NCI-H460 (cell line): ENCODE data around the gene MARCKS. TPM values are rescaled to one million over a fixed set of nuclear protein-coding genes. Genes with fewer than 3 reads are reported as not detected.

Experiments
- DNase-seq: peaks from one replicate; pipeline ENCODE4 v3.0.0-alpha.2; 2016; ENCODE audit warnings: low read depth; ENCODE audit errors: extremely low read depth
- polyA plus RNA-seq: library from polyadenylated mRNA; depleted of rRNA; stranded (reverse); fragments of >200 nt; gene quantifications from 2 replicates; pipeline ENCODE4 v1.2.3, GENCODE V29; 2014; cell fraction: nucleus; rRNA removed
- total RNA-seq: library from RNA; depleted of rRNA; stranded (reverse); fragments of >200 nt; shearing (Covaris generic); gene quantifications from 2 replicates; pipeline ENCODE4 v1.2.3, GENCODE V29; 2014; rRNA removed

The MARCKS gene, protein sequence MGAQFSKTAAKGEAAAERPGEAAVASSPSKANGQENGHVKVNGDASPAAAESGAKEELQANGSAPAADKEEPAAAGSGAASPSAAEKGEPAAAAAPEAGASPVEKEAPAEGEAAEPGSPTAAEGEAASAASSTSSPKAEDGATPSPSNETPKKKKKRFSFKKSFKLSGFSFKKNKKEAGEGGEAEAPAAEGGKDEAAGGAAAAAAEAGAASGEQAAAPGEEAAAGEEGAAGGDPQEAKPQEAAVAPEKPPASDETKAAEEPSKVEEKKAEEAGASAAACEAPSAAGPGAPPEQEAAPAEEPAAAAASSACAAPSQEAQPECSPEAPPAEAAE
- 10.1 and 11.1 TPM in 2 replicates for total RNA-seq
- 3.4 and 4.3 TPM in 2 replicates for polyA plus RNA-seq

DNA sequence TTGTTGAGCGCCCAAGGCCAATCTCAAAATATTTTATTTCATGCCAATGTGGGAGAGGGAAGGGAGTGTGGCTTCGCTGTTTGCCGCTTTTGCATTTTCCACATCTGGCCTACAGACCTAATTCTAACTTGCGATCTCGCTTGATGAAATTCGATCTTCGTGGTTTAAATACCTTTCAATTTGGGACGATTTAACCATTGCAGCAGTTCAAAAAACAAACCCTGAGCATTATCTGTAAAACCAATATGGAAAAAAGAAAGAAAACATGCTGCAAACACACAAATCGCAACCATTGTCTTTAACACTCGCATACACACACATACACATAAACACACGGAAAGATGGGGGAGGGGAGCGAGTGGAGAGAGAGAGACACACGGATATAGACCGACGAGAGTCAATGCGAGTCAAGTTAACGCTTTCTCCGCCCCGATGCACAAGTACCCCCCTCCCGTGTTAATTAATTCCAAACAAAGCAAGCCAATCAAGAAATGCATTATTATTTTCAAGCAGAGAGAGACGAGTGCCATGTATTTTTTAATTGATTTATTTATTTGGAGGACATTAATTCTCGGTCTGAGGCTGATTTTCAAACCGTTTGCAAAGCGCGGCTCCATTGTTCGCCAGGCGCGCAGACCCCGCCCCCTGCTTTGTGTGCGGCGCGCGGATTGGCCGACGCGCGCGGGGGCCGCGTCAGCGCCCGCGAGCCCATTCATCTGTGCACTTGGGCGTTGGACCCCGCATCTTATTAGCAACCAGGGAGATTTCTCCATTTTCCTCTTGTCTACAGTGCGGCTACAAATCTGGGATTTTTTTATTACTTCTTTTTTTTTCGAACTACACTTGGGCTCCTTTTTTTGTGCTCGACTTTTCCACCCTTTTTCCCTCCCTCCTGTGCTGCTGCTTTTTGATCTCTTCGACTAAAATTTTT lies at the start of gene MARCKS:
Gene MARCKS (plus strand): TSS at position 721 of the 931 bp plus-strand sequence. CDS start 401 bp downstream, outside the sequence.
- peak; percentile 51 for DNase-seq

DNA sequence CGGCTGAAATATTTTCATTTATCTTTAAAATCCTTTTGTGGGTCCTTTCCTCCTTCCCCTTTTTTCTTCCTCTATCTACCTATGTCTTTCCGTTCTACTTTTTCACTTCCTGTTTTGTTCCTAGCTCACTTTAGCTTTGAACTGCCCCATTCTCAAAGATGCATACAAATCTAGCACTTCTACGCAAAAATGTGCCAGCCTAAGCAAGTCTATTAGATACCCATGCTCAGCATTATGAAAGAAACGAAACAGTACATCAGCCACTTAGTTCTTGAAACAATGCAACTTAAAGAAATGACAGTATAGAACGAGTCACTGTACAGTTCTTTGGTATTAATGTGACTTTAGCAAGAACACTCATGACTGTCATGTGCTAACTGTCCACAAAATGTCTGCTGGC lies 47.3 kb upstream of the MARCKS start:
- no peak for DNase-seq

DNA sequence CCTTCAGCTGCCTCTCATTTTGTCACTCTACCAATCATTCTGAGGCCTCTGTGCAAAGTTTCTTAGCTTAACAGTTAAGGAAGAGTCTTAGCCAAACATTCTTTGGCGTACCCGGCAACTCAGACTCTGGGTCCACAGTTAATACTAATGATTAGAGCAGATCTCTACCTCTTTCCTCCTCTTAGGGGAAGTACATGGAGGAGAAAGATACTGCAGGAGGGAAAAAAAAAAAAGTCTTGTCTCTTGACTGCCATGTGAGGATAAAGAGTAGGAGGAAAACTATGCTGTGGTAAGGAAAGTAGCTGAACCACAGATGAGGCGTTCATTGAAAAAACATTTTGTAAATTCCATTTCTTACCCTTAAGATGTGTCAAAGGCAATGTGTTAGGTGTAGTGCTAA lies 44.0 kb upstream of the MARCKS start:
- no peak for DNase-seq

DNA sequence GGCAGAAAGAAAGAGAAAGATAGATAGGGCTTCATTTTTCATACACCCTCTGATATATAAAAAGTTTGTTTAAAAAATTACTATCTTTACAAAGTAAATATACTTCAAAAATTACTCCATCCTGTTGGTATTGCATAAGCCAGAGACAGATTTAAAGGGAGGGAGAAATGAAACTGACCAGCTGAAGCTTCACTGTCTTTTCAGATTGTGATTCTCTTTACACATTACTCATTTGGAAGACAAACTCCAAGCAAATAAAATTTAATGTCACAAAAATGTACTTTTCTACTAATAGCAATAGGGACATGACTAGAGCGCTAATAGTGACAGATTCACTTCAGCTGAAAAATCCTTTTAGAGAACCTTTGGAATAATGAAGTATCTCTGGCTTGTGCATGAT lies 38.6 kb upstream of the MARCKS start:
- no peak for DNase-seq

GRCh38 chr6:113819169-113819830 lies 37.8 kb upstream of the MARCKS start:
- DNase-seq: no peak

GRCh38 chr6:113820761-113821160 lies 36.4 kb upstream of the MARCKS start:
- DNase-seq: no peak

GRCh38 chr6:113821445-113821844 lies 35.7 kb upstream of the MARCKS start:
- no peak for DNase-seq

GRCh38 chr6:113823916-113824315 lies 33.2 kb upstream of the MARCKS start:
- no peak for DNase-seq

DNA sequence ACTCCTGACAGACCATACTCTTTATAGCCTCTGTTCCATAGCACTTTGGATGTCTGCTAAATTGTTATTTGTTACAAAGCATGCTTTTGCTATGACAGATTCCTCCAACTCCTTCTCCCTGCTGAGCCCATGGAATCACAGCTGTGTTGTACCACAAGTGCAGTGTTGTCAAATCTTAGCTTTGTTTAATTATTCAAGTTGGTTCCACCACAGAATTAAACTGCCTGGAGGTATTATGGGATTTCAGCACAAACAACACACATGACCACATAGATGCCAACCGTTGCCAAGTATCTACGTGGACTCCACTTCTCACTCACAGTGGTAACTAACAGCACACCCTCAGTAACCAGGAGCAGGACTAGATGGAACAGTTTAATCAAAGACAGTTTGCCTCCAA lies 32.7 kb upstream of the MARCKS start:
- no peak for DNase-seq

GRCh38 chr6:113824866-113825265 lies 32.3 kb upstream of the MARCKS start:
- DNase-seq: no peak

DNA sequence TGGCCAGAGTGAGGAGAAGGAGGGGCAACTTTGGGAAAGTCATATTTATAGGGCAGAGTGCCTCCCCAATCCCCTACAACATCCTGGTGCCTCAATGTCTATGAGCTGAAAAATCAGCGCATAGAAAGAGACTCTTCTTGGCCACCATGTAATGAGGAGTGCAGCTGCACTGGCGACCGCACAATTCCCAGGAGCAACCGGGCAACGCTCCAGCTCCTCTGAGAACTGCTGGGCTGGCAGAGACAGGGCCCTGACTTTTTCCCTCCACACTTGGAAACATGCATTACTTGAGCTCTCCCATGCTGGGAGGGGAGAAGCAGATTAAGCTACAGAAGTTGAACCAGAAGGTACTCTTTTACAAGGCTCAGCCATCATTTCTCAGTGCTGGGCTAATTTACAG lies 31.4 kb upstream of the MARCKS start:
- DNase-seq: no peak

DNA sequence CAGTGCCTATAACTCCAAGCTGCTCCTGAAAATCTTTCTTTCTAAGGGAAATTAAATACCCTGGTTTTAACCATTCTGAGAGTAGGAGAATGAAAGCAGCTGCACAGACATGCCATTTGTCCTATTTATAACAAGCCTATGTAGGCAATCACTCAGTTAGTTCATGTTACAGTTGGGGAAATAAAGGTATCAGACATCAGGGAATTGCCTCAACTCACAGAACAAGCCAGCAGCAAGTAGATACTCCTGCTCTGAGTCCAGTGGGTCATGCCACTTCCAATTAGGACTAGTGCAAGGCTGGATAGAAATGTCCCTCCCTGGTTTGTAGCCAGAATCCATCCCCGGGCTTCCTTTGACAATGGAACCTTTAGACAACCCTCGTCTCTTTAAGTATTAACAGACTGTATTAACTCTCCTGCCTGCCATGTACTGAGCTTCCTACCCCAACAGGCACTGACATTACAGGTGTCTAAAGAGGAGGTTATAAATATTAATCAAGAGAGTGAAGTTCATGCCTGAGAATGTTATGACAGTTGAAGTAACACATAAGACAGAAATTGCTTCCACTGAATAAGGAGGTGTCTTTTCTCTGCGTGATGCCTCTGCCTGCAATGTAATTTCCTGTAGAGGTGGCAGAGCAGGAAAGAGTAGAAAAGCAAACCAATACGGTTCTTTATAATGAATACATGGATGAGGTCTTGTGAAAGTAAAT lies 28.0 kb upstream of the MARCKS start:
- DNase-seq: no peak

GRCh38 chr6:113829696-113830045 lies 27.5 kb upstream of the MARCKS start:
- DNase-seq: no peak

DNA sequence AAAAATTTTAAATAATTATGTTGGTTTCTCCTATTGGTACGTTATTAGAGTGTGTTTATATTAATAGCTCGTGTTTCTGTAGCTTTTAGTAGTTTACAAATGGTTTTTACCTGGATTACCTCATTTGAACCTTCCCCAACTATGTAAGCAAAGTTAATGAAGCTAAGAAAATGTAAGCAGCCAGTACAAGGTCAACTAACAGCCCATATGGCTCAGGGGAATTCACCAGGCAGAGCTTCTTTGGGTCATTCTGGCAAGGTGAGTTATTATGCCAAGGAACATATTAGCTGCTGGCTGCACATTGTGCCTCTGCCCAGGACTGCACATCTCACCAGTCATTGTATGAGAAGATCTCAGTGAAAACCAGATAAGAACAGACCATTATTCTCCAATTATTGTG lies 27.0 kb upstream of the MARCKS start:
- DNase-seq: no peak

GRCh38 chr6:113833537-113833936 lies 23.6 kb upstream of the MARCKS start:
- DNase-seq: no peak

DNA sequence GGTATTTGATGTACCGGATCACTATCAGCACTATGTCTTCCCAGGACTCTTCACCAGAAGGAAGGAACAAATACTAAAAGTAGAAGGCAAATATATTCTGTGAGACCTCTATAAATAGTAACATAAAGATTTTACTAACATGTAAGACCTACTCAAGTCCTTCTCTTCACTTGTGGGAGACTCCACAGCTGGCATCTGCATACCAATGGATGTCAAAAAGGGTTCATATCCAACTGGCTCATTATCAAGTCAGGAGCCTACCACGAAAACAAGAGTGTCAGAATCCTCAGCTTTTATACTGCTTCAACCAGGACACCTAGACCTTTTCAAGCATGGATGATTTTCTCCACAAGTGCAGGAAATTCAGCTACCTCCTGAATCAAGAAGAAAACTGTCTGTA lies 20.0 kb upstream of the MARCKS start:
- DNase-seq: no peak

- DNase-seq: no peak
These were observed 15.0 kb upstream of the MARCKS start for GRCh38 chr6:113842165-113842564.

GRCh38 chr6:113843500-113844073 lies 13.6 kb upstream of the MARCKS start:
- no peak for DNase-seq

GRCh38 chr6:113846577-113846976 lies 10.6 kb upstream of the MARCKS start:
- DNase-seq: no peak

- no peak for DNase-seq
These were observed 9.7 kb upstream of the MARCKS start for GRCh38 chr6:113847447-113847846.
